Astrocyte of the cerebellum (primary cell): ENCODE data around the gene TPP2.

ENCODE experiments used
- DNase-seq: peaks from one replicate; pipeline ENCODE4 v3.0.0-alpha.2; 2011; ENCODE audit warnings: low read depth
- H3K4me3 ChIP-seq: 2 replicates; pipeline ENCODE4 v1.5.1; 2011; ENCODE audit warnings: mild to moderate bottlenecking, low read depth, low read length, moderate library complexity
- CTCF ChIP-seq: IDR thresholded peaks from 2 replicates; pipeline ENCODE4 v1.5.1; 2012; ENCODE audit warnings: low read length, low read depth, moderate library complexity, mild to moderate bottlenecking; ENCODE audit errors: missing control alignments
- in situ Hi-C: cut with HindIII; loops from 2 replicates; pipeline ENCODE4 v1.10.0; 2017; ENCODE audit warnings: low sequenced_read_pairs

Gene TPP2

GRCh38 chr13:102606537-102607309, 9.9 kb downstream of the TPP2 start:
- H3K4me3 ChIP-seq, result no peak overlapping the region
- in situ Hi-C loops, result no loop called here
- TF ChIP-seq CTCF, result no peak
- DNase-seq, result no peak

- no peak for TF ChIP-seq CTCF
- in situ Hi-C loops, result no loop called here
- H3K4me3 ChIP-seq, result no peak overlapping the region
- no peak for DNase-seq
Measured at GRCh38 chr13:102608974-102609373, 12.2 kb downstream of the TPP2 start.

- in situ Hi-C loops, result no loop called here
- no peak overlapping the region for H3K4me3 ChIP-seq
- DNase-seq, result no peak
- TF ChIP-seq CTCF, result no peak
Measured at GRCh38 chr13:102609696-102610095, 12.9 kb downstream of the TPP2 start.

GRCh38 chr13:102610296-102610895, 13.6 kb downstream of the TPP2 start:
- in situ Hi-C loops, result no loop called here
- no peak for DNase-seq
- no peak overlapping the region for H3K4me3 ChIP-seq
- no peak for TF ChIP-seq CTCF

- in situ Hi-C loops, result no loop called here
- no peak for TF ChIP-seq CTCF
- H3K4me3 ChIP-seq, result no peak overlapping the region
- no peak for DNase-seq
Measured at GRCh38 chr13:102617697-102618350, 21.0 kb downstream of the TPP2 start.

GRCh38 chr13:102620516-102620915, 23.7 kb downstream of the TPP2 start:
- H3K4me3 ChIP-seq, result no peak overlapping the region
- in situ Hi-C loops, result no loop called here
- no peak for DNase-seq
- TF ChIP-seq CTCF, result no peak
